Nephron progenitor cell (in vitro differentiated cells): ENCODE measurements around the gene FGGY.

Source experiments
- DNase-seq: peaks from one replicate; pipeline ENCODE4 v3.0.0; 2021
- H3K27ac Mint-ChIP-seq: 2 replicates; pipeline ENCODE4 v1.8.0; 2021; ENCODE audit warnings: mild to moderate bottlenecking, moderate library complexity, mixed read lengths
- H3K27me3 Mint-ChIP-seq: 2 replicates; pipeline ENCODE4 v1.8.0; 2021; ENCODE audit warnings: mild to moderate bottlenecking, low read depth, mixed read lengths; ENCODE audit not compliant: poor library complexity
- H3K36me3 Mint-ChIP-seq: 2 replicates; pipeline ENCODE4 v1.8.0; 2021; ENCODE audit warnings: low read depth, mixed read lengths
- H3K4me1 Mint-ChIP-seq: 2 replicates; pipeline ENCODE4 v1.8.0; 2021; ENCODE audit warnings: mixed read lengths
- H3K4me3 Mint-ChIP-seq: 2 replicates; pipeline ENCODE4 v1.8.0; 2021; ENCODE audit warnings: mild to moderate bottlenecking, moderate library complexity, mixed read lengths
- H3K9me3 Mint-ChIP-seq: 2 replicates; pipeline ENCODE4 v1.8.0; 2021; ENCODE audit warnings: mild to moderate bottlenecking, moderate library complexity, mixed read lengths
- CTCF ChIP-seq: fragments of 200-600 bp; sonication (generic); IDR thresholded peaks from 2 replicates; pipeline ENCODE4 v1.5.0; 2021; ENCODE audit warnings: antibody characterized with exemption

The FGGY gene

DNA sequence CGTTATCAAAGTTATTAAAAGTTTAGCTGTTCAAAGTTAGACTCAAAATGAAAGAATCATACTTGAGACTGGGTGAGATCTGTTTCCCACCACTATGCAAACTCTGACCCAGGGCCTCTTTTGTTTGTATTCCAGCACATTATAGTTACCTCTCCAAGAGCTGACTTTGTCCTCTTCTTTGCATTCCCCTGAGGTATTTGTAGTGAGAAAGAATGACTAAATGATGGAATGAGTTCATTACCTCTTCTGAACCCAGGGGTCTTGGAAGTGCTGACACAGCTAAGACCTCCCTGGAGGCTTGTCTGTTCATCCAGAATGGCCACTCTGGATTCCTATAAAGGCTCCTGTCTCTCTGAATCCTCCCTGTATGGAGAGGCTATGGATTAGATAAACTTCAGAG, 62.4 kb downstream of the FGGY start:
- Mint-ChIP-seq H3K4me3 (no peak overlapping the region), H3K4me1 (peaks cover 37% of the 10 kb centered on the region), H3K27me3 (peaks cover 5% of the 10 kb centered on the region), H3K9me3 (no peaks in the 10 kb centered on the region), H3K36me3 (no peaks in the 10 kb centered on the region), H3K27ac (no peak overlapping the region)
- TF ChIP-seq CTCF: no peak
- DNase-seq: no peak

DNA sequence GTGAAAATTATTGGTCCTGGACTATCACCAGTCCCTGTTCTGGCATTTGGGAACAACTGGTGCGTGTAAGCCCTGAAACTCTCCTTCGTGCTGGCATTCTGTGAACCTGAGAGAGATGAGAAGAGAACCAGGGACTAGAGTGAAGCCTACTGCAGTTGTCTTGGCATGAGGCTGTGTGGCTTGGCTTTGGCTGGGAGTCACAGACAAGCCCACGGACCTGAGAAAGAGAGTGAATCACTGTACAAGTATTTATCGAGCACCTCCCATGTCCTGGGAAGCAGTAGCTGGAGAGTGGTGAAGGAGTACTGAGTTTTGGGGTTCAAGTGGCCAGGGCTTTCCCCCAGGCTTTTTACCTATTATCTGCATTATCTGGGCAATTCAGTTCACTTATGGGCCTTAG, 63.3 kb downstream of the FGGY start:
- Mint-ChIP-seq H3K27me3 (no peaks in the 10 kb centered on the region), H3K4me3 (no peak overlapping the region), H3K4me1 (peaks cover 34% of the 10 kb centered on the region), H3K27ac (no peak overlapping the region), H3K36me3 (peaks cover 7% of the 10 kb centered on the region), H3K9me3 (no peaks in the 10 kb centered on the region)
- no peak for DNase-seq
- no peak for TF ChIP-seq CTCF

DNA sequence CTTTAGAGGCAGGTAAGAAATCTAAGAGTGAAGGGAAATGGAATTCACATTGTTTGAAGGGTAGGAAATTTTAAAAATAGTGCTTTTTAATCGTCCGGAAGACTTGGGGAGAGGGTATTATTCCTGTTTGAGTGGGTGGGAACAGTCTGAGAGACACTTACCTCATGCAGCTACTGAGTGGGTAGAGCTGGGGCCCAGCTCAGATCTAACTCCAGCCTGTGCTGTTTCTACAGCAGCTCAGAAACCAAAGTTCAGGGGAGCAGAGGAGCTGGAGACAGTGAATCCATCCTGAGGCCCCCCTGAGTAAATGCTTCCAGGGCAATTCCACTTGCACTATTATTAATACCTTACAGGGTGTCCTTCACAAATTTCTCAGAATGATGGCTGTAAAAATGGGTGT, 63.8 kb downstream of the FGGY start:
- H3K4me1 Mint-ChIP-seq: peaks cover 28% of the 10 kb centered on the region
- peaks cover 7% of the 10 kb centered on the region for H3K36me3 Mint-ChIP-seq
- DNase-seq: no peak
- no peak overlapping the region for H3K4me3 Mint-ChIP-seq
- H3K9me3 Mint-ChIP-seq: no peaks in the 10 kb centered on the region
- H3K27ac Mint-ChIP-seq: no peak overlapping the region
- no peak for TF ChIP-seq CTCF
- peaks cover 4% of the 10 kb centered on the region for H3K27me3 Mint-ChIP-seq

DNA sequence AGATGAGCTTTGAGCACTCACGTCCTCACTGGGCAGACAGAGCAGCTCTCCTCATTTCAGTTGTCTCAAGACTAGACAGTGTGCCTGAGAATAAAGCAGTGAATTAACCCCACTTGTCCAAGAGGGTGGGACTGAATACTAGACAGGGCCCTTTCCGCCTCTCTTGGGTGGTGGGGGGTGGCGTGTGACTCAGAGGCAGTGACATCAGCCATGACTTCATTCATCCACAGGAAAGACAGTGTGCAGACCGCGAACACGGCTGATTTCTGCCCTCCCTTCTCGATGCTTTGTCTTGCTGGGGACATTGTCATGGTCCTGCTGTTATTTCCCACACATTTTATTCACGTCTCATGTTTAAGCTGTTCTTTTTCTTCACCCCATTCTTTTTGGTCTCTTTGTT, 64.9 kb downstream of the FGGY start:
- Mint-ChIP-seq H3K36me3 (peaks cover 11% of the 10 kb centered on the region), H3K27ac (peak overlapping the region; percentile 0), H3K27me3 (peaks cover 7% of the 10 kb centered on the region), H3K4me3 (no peak overlapping the region), H3K4me1 (peaks cover 32% of the 10 kb centered on the region), H3K9me3 (no peaks in the 10 kb centered on the region)
- no peak for DNase-seq
- TF ChIP-seq CTCF: no peak

DNA sequence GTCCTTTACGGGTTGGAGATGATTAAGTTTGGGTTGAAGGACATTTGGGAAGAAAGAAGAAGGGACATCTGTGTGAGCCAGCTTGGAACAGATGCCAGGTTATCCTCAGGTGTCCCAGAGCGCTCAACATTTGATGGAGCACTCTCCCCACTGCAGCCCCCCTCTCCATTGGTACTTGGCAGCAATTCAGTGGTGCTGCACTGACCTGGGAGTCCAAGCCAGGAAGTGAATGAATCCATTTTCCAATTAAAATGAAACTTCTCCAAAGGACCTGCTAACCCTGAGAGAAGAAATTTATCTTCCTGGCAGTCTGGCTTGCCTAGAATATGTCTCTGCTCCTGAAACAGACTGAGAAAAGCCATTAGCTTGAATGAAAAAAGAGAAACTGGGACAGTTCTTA, 67.1 kb downstream of the FGGY start:
- no peak for DNase-seq
- H3K27me3 Mint-ChIP-seq: peaks cover 7% of the 10 kb centered on the region
- H3K27ac Mint-ChIP-seq: no peak overlapping the region
- H3K4me1 Mint-ChIP-seq: peaks cover 42% of the 10 kb centered on the region
- no peak overlapping the region for H3K4me3 Mint-ChIP-seq
- TF ChIP-seq CTCF: no peak
- H3K36me3 Mint-ChIP-seq: peaks cover 24% of the 10 kb centered on the region
- H3K9me3 Mint-ChIP-seq: peaks cover 12% of the 10 kb centered on the region

DNA sequence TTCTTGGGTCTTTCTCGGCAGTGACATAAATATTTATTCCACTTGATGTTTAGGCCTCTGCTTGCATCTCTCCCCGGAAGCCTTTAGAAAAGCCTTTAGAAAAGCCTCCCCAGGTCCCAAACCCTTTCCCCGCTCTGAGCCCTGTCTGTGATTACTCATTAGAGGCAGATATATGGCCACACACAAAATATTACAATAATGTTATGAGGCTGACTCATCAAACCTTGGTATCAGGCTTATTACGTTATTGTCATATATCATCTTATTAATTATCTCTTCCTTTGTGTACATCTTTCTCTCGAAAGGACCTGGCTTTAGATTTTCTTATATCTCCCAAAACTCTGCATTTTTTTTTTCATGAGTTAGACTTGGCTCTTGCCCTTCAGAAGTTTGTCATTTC, 69.5 kb downstream of the FGGY start:
- H3K36me3 Mint-ChIP-seq: peaks cover 35% of the 10 kb centered on the region
- no peak overlapping the region for H3K4me3 Mint-ChIP-seq
- no peak overlapping the region for H3K27ac Mint-ChIP-seq
- no peak for DNase-seq
- H3K9me3 Mint-ChIP-seq: peaks cover 27% of the 10 kb centered on the region
- H3K4me1 Mint-ChIP-seq: peaks cover 28% of the 10 kb centered on the region
- TF ChIP-seq CTCF: no peak
- H3K27me3 Mint-ChIP-seq: peaks cover 7% of the 10 kb centered on the region
